ENCODE data around the gene SMG6.

The SMG6 gene

GRCh38 chr17:2048805-2049204, 254.8 kb downstream of the SMG6 start:
- DNase-seq (ENCODE audit: low read depth) = no peak

GRCh38 chr17:2047590-2047989, 256.0 kb downstream of the SMG6 start:
- no peak for DNase-seq (ENCODE audit: low read depth)

GRCh38 chr17:2044263-2044894, 259.2 kb downstream of the SMG6 start:
- no peak for DNase-seq (ENCODE audit: low read depth)

- peak; percentile 71 for DNase-seq (ENCODE audit: low read depth)
These were observed 259.8 kb downstream of the SMG6 start for GRCh38 chr17:2043785-2044184.

- DNase-seq (ENCODE audit: low read depth) = no peak
These were observed 260.7 kb downstream of the SMG6 start for GRCh38 chr17:2042933-2043332.

GRCh38 chr17:2042390-2042847, 261.2 kb downstream of the SMG6 start:
- no peak for DNase-seq (ENCODE audit: low read depth)

GRCh38 chr17:2041561-2042389, 261.8 kb downstream of the SMG6 start, which contains the start of gene OVCA2:
TSS of gene OVCA2 (plus strand) at chr17:2042022. CDS start at chr17:2042048, 26 bp downstream.
- peak; percentile 88 for DNase-seq (ENCODE audit: low read depth)

- no peak for DNase-seq (ENCODE audit: low read depth)
These were observed 262.5 kb downstream of the SMG6 start for GRCh38 chr17:2040942-2041560.

- no peak for DNase-seq (ENCODE audit: low read depth)
These were observed 263.3 kb downstream of the SMG6 start for GRCh38 chr17:2040219-2040827.

GRCh38 chr17:2037155-2037554, 266.4 kb downstream of the SMG6 start:
- DNase-seq (ENCODE audit: low read depth) = no peak

GRCh38 chr17:2035541-2036488, 267.8 kb downstream of the SMG6 start:
- DNase-seq (ENCODE audit: low read depth) = no peak

GRCh38 chr17:2034806-2035540, 268.6 kb downstream of the SMG6 start:
- no peak for DNase-seq (ENCODE audit: low read depth)

- DNase-seq (ENCODE audit: low read depth) = no peak
These were observed 269.4 kb downstream of the SMG6 start for GRCh38 chr17:2034157-2034556.

- DNase-seq (ENCODE audit: low read depth) = no peak
These were observed 270.4 kb downstream of the SMG6 start for GRCh38 chr17:2033153-2033552.

GRCh38 chr17:2030779-2031163, 272.8 kb downstream of the SMG6 start:
- DNase-seq (ENCODE audit: low read depth) = no peak

- peak; percentile 86 for DNase-seq (ENCODE audit: low read depth)
These were observed 273.4 kb downstream of the SMG6 start, which contains the start of gene DPH1 for GRCh38 chr17:2029911-2030778. TSS of gene DPH1 (plus strand) at chr17:2030153. CDS start at chr17:2030170, 17 bp downstream.

GRCh38 chr17:2028737-2029136, 274.8 kb downstream of the SMG6 start:
- no peak for DNase-seq (ENCODE audit: low read depth)

GRCh38 chr17:2028234-2028614, 275.4 kb downstream of the SMG6 start:
- DNase-seq (ENCODE audit: low read depth) = no peak

- peak; percentile 94 for DNase-seq (ENCODE audit: low read depth)
These were observed 275.9 kb downstream of the SMG6 start for GRCh38 chr17:2027528-2028233.
